Neural cell (in vitro differentiated cells): ENCODE data around the gene PVALEF.

Source experiments
- EP300 ChIP-seq: fragments of 450-650 bp; conservative IDR thresholded peaks from 2 replicates; pipeline ENCODE4 v1.6.1; 2014; ENCODE audit warnings: antibody characterized with exemption, mild to moderate bottlenecking, moderate library complexity; ENCODE audit not compliant: poor library complexity, severe bottlenecking
- EZH2 ChIP-seq: fragments of 200-600, 300-800 bp; shearing (Covaris generic), sonication (generic); IDR thresholded peaks from 2 replicates; pipeline ENCODE4 v1.6.1; 2014; ENCODE audit warnings: antibody characterized with exemption, low read length, borderline replicate concordance, mild to moderate bottlenecking; ENCODE audit not compliant: insufficient read depth, poor library complexity, severe bottlenecking
- POLR2AphosphoS5 ChIP-seq: IDR thresholded peaks from 2 replicates; pipeline ENCODE4 v1.6.1; 2012
- RAD21 ChIP-seq: fragments of 450-650 bp; conservative IDR thresholded peaks from 2 replicates; pipeline ENCODE4 v1.6.1; 2014; ENCODE audit warnings: antibody characterized with exemption, mild to moderate bottlenecking, moderate library complexity
- SMC3 ChIP-seq: fragments of 450-650 bp; conservative IDR thresholded peaks from 2 replicates; pipeline ENCODE4 v1.6.1; 2014; ENCODE audit warnings: antibody characterized with exemption, mild to moderate bottlenecking, moderate library complexity; ENCODE audit not compliant: poor library complexity
- TAF1 ChIP-seq: IDR thresholded peaks from 2 replicates; pipeline ENCODE4 v1.6.1; 2012; ENCODE audit warnings: low read depth
- TF ChIP-seq, protein P1 (sequence below): fragments of 450-650 bp; IDR thresholded peaks from 2 replicates; pipeline ENCODE4 v1.5.1; 2014; ENCODE audit warnings: antibody characterized with exemption, mild to moderate bottlenecking, moderate library complexity; ENCODE audit not compliant: poor library complexity, severe bottlenecking
- TF ChIP-seq, protein P2 (sequence below): IDR thresholded peaks from 2 replicates; pipeline ENCODE4 v1.6.1; 2012; ENCODE audit warnings: borderline replicate concordance

DNA sequence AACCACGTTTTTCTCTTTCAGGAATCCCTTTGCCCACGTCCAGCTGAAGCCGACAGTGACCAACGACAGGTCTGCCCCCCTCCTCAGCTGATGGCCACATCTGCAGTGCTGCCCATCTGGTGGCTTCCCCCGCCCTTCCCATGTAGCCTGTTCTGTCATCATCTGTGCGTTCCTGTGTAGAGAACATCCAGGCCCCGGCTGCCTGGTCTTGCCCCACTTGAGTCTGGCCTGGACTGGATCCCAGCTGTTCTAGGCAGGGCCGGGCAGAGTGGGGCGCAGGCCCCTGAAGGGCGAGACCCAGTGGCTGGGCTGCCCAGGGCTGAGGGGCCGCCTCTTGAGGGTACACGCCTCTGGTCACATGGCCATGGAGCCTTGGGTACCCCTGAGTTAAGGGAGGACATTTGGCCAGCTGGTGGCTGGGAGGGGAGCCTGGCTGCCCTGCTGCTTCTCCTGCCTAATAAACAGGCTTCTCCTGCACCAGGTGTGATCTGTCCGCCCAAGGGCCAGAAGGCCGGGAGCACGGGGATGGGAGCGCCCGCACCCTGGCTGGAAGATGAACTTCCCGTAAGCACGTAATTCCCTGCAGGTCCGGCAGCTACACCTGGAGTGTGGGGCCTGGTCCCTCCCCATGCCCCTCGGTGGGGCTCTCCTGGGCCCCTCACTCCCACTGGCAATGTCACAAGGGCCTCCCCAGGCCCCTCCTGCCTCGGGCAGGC lies 49.4 kb upstream of the PVALEF start:
- TF ChIP-seq, protein P1, sequence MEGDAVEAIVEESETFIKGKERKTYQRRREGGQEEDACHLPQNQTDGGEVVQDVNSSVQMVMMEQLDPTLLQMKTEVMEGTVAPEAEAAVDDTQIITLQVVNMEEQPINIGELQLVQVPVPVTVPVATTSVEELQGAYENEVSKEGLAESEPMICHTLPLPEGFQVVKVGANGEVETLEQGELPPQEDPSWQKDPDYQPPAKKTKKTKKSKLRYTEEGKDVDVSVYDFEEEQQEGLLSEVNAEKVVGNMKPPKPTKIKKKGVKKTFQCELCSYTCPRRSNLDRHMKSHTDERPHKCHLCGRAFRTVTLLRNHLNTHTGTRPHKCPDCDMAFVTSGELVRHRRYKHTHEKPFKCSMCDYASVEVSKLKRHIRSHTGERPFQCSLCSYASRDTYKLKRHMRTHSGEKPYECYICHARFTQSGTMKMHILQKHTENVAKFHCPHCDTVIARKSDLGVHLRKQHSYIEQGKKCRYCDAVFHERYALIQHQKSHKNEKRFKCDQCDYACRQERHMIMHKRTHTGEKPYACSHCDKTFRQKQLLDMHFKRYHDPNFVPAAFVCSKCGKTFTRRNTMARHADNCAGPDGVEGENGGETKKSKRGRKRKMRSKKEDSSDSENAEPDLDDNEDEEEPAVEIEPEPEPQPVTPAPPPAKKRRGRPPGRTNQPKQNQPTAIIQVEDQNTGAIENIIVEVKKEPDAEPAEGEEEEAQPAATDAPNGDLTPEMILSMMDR: no peak
- TF ChIP-seq RAD21 (no peak), EP300 (no peak), POLR2AphosphoS5 (no peak), EZH2 (no peak), SMC3 (no peak), TAF1 (no peak)
- TF ChIP-seq, protein P2, sequence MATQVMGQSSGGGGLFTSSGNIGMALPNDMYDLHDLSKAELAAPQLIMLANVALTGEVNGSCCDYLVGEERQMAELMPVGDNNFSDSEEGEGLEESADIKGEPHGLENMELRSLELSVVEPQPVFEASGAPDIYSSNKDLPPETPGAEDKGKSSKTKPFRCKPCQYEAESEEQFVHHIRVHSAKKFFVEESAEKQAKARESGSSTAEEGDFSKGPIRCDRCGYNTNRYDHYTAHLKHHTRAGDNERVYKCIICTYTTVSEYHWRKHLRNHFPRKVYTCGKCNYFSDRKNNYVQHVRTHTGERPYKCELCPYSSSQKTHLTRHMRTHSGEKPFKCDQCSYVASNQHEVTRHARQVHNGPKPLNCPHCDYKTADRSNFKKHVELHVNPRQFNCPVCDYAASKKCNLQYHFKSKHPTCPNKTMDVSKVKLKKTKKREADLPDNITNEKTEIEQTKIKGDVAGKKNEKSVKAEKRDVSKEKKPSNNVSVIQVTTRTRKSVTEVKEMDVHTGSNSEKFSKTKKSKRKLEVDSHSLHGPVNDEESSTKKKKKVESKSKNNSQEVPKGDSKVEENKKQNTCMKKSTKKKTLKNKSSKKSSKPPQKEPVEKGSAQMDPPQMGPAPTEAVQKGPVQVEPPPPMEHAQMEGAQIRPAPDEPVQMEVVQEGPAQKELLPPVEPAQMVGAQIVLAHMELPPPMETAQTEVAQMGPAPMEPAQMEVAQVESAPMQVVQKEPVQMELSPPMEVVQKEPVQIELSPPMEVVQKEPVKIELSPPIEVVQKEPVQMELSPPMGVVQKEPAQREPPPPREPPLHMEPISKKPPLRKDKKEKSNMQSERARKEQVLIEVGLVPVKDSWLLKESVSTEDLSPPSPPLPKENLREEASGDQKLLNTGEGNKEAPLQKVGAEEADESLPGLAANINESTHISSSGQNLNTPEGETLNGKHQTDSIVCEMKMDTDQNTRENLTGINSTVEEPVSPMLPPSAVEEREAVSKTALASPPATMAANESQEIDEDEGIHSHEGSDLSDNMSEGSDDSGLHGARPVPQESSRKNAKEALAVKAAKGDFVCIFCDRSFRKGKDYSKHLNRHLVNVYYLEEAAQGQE: no peak
